Nephron (organoid): Measurements from ENCODE around the gene ALDH1A1.

Experiments
- H3K27ac Mint-ChIP-seq, 3 experiments: 2 replicates each; pipeline ENCODE4 v1.8.0; 2020; ENCODE audit warnings: mixed read lengths in 3 of 3, mild to moderate bottlenecking in 2 of 3, moderate library complexity in 1 of 3
- H3K27me3 Mint-ChIP-seq: 2 replicates; pipeline ENCODE4 v1.8.0; 2021; ENCODE audit warnings: low read depth, mild to moderate bottlenecking, moderate library complexity, mixed read lengths
- H3K36me3 Mint-ChIP-seq: 2 replicates; pipeline ENCODE4 v1.8.0; 2020; ENCODE audit warnings: low read depth, mixed read lengths
- H3K4me1 Mint-ChIP-seq: 2 replicates; pipeline ENCODE4 v1.8.0; 2020; ENCODE audit warnings: mixed read lengths
- H3K4me3 Mint-ChIP-seq, 3 experiments: 2 replicates each; pipeline ENCODE4 v1.8.0; 2020; ENCODE audit warnings: mild to moderate bottlenecking in 3 of 3, mixed read lengths in 3 of 3, moderate library complexity in 2 of 3
- H3K9me3 Mint-ChIP-seq: 2 replicates; pipeline ENCODE4 v1.8.0; 2020; ENCODE audit warnings: mixed read lengths
- TF ChIP-seq, protein P1 (sequence below), 3 experiments: fragments of 200-600 bp; sonication (generic); IDR thresholded peaks; one replicate each; pipeline ENCODE4 v1.5.0; 2021; ENCODE audit warnings: antibody characterized with exemption in 3 of 3; ENCODE audit not compliant: unreplicated experiment in 3 of 3

Gene ALDH1A1

DNA sequence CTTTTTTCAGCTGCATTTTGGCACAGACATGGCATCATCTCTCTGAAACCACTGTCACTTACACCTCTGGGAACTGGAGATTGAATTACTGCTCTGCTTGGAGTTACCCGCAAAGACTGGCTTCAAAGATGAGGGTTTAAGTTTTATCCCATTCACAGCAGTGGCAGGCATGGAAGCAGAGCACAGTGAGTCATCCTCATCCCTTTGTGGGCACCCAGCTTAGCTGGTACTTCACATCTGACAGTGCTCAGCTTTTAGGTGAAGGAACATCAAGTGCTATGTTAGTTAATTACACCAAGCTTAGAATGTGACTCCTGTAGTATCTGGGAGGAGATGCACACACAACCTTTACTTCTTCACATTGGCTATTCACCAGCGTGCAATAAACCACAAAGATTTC is 24.8 kb upstream of the ALDH1A1 start:
- no peaks in the 10 kb centered on the region for H3K27me3 Mint-ChIP-seq
- no peak overlapping the region for H3K27ac Mint-ChIP-seq
- no peaks in the 10 kb centered on the region for H3K36me3 Mint-ChIP-seq
- no peak overlapping the region for H3K4me3 Mint-ChIP-seq
- TF ChIP-seq, protein P1, sequence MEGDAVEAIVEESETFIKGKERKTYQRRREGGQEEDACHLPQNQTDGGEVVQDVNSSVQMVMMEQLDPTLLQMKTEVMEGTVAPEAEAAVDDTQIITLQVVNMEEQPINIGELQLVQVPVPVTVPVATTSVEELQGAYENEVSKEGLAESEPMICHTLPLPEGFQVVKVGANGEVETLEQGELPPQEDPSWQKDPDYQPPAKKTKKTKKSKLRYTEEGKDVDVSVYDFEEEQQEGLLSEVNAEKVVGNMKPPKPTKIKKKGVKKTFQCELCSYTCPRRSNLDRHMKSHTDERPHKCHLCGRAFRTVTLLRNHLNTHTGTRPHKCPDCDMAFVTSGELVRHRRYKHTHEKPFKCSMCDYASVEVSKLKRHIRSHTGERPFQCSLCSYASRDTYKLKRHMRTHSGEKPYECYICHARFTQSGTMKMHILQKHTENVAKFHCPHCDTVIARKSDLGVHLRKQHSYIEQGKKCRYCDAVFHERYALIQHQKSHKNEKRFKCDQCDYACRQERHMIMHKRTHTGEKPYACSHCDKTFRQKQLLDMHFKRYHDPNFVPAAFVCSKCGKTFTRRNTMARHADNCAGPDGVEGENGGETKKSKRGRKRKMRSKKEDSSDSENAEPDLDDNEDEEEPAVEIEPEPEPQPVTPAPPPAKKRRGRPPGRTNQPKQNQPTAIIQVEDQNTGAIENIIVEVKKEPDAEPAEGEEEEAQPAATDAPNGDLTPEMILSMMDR (IDR thresholded peaks at IDR 0.05; ENCODE audit: unreplicated experiment in 3 of 3) = no peak
- peaks cover 23% of the 10 kb centered on the region for H3K4me1 Mint-ChIP-seq
- no peaks in the 10 kb centered on the region for H3K9me3 Mint-ChIP-seq

DNA sequence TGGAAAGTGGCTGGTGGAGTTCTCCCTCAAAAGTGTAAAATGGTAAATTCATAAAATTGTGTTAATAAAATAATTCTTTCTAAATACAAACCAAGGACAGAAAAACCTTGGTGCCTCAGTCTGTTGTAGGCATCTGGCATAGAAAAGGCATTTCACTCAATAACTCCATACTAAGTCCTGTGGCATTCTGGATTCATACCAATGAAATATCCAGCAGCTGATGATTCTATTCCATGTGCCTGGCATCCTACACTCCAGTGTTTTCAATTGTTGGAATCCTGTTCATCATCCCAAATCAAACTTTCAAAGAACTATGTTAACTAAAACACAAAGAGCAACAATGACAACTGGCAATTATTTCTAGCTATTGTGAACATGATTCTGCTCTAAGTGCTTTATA is 21.6 kb upstream of the ALDH1A1 start:
- Mint-ChIP-seq H3K9me3 (no peaks in the 10 kb centered on the region), H3K4me1 (peaks cover 9% of the 10 kb centered on the region), H3K27ac (no peak overlapping the region), H3K36me3 (no peaks in the 10 kb centered on the region), H3K4me3 (no peak overlapping the region), H3K27me3 (no peaks in the 10 kb centered on the region)
- TF ChIP-seq, protein P1 (IDR thresholded peaks at IDR 0.05; ENCODE audit: unreplicated experiment in 3 of 3) = no peak

DNA sequence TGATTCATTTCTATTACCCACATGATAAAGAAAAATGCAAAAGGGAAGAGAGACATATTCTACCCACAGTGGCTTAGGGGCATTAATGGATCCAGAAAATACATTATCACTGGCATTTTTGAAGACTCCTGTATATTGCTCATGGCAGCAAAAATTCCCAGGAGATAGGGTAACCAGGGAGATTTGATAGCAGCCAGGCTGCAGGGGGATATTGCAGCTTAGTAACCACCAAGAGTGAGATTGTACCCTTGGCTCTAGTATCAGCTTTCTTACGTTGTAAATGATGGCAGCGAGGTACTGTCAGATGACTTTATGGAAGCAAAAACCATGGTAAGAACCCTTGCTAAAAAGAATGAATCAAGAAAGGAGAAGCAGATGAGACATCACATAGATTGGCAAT is 19.8 kb upstream of the ALDH1A1 start:
- Mint-ChIP-seq H3K9me3 (peaks cover 7% of the 10 kb centered on the region), H3K4me3 (no peak overlapping the region), H3K27me3 (no peaks in the 10 kb centered on the region), H3K4me1 (no peaks in the 10 kb centered on the region), H3K36me3 (no peaks in the 10 kb centered on the region), H3K27ac (no peak overlapping the region)
- TF ChIP-seq, protein P1 (IDR thresholded peaks at IDR 0.05; ENCODE audit: unreplicated experiment in 3 of 3) = no peak

DNA sequence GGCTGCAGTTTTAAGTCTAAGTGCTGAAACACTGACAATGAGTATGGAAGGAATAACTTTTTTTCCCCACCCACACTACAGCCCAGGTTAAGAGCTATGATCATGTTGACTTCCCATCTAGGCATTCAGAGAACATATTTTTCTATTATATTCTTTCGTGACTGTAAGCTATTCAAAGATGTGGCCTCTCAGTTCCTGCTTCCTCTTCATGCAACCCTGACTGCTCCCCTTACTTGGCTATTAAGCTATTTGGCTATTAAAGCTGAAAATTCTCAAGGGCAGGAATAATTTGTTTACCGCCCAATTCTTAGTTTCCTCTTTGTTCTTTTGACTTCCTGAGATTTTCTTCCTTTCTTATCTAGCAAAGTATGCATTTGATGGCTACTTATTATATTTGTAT is 18.6 kb upstream of the ALDH1A1 start:
- Mint-ChIP-seq H3K4me3 (no peak overlapping the region), H3K4me1 (no peaks in the 10 kb centered on the region), H3K27ac (no peak overlapping the region), H3K9me3 (peaks cover 7% of the 10 kb centered on the region), H3K27me3 (no peaks in the 10 kb centered on the region), H3K36me3 (no peaks in the 10 kb centered on the region)
- TF ChIP-seq, protein P1 (IDR thresholded peaks at IDR 0.05; ENCODE audit: unreplicated experiment in 3 of 3) = no peak

DNA sequence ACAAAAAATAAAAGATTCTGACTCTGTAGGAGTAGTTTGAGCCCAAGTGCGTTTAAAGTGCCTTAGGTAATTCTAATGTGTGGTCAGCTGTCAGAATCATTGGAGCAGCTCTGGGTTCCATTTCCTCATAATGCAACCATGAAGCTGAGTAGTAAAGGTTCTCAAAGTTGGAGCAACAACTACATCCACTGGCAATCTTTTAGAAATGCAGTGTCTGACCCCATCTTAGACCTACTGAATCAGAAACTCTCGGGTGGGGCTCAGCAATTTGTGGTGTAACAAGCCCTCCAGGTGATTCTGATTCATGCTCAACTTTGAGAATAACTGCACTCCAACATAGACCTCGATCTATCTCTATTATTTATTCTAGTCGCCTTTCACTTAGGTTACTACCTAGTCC is 7.6 kb upstream of the ALDH1A1 start:
- TF ChIP-seq, protein P1 (IDR thresholded peaks at IDR 0.05; ENCODE audit: unreplicated experiment in 3 of 3) = no peak
- no peaks in the 10 kb centered on the region for H3K27me3 Mint-ChIP-seq
- H3K36me3 Mint-ChIP-seq = no peaks in the 10 kb centered on the region
- peaks cover 9% of the 10 kb centered on the region for H3K9me3 Mint-ChIP-seq
- H3K4me1 Mint-ChIP-seq = peaks cover 2% of the 10 kb centered on the region
- no peak overlapping the region for H3K27ac Mint-ChIP-seq
- H3K4me3 Mint-ChIP-seq = no peak overlapping the region

DNA sequence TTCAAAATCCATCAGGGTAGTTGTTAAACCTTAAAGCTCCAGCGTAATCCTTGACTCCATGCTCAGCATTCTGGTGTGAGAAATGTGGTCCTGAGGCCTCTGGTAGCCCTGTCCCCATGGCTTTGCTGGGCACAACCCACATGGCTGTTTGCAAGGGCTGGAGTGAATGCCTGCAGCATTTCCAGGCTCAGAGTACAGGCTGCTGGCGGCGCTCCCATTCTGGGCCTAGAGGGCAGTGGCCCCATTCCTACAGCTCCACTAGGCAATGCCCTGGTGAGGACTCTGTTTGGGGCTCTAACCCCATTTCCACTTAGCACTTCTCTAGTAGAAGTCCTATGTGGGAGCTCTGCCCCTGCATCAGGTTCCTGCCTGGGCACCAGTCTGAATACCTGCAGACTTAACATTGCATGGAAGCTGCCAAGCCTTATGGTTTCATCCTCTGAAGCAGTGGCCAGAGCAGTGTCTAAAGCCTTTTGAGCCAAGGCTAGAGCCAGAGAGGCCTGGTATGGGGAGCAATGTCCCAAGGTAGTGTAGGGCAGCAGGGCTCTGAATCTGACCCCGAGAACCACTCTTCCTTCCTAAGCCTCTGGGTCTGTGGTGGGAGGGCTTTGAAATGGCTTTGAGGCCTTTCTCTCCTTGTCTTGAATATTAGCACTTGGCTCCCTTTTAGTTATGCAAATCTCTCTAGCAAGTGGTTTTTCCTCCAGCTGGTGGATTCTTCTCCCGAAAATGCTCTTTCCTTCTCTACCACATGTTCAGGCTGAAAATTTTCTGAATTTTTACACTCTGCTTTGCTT is 5.8 kb upstream of the ALDH1A1 start:
- Mint-ChIP-seq H3K27ac (no peak overlapping the region), H3K4me3 (no peak overlapping the region), H3K9me3 (peaks cover 9% of the 10 kb centered on the region), H3K27me3 (no peaks in the 10 kb centered on the region), H3K4me1 (peaks cover 16% of the 10 kb centered on the region), H3K36me3 (no peaks in the 10 kb centered on the region)
- TF ChIP-seq, protein P1 (IDR thresholded peaks at IDR 0.05; ENCODE audit: unreplicated experiment in 3 of 3) = no peak
